ACC112 (cell line): ENCODE data around the gene SLC38A6.
A peak's percentile ranks its signal among the peaks of the same experiment; 100 is the strongest.

Experiments used
- H2AFZ ChIP-seq: fragments of 200-600 bp; sonication (generic); one replicate; pipeline ENCODE4 v1.6.0; 2017; ENCODE audit warnings: antibody characterized with exemption, low read length; ENCODE audit not compliant: unreplicated experiment
- H3K27ac ChIP-seq: fragments of 200-600 bp; sonication (generic); 2 replicates; pipeline ENCODE4 v1.5.1; 2014; ENCODE audit warnings: low read depth, mild to moderate bottlenecking, antibody characterized with exemption, low read length, moderate library complexity
- H3K27me3 ChIP-seq: fragments of 200-600 bp; sonication (generic); 2 replicates; pipeline ENCODE4 v1.6.1; 2014; ENCODE audit warnings: mild to moderate bottlenecking, antibody characterized with exemption, low read length, moderate library complexity, mixed read lengths; ENCODE audit not compliant: insufficient read depth
- H3K36me3 ChIP-seq: fragments of 200-600 bp; sonication (generic); 2 replicates; pipeline ENCODE4 v1.6.1; 2016; ENCODE audit warnings: mild to moderate bottlenecking, antibody characterized with exemption, low read length, moderate library complexity, mixed read lengths; ENCODE audit not compliant: insufficient read depth
- H3K4me1 ChIP-seq: fragments of 200-600 bp; sonication (generic); one replicate; pipeline ENCODE4 v1.6.1; 2016; ENCODE audit warnings: low read length, mixed read lengths; ENCODE audit not compliant: insufficient read depth, unreplicated experiment, control insufficient read depth
- H3K4me3 ChIP-seq: fragments of 200-600 bp; sonication (generic); 2 replicates; pipeline ENCODE4 v1.5.1; 2014; ENCODE audit warnings: mild to moderate bottlenecking, low read depth, low read length
- H3K79me2 ChIP-seq: fragments of 200-600 bp; sonication (generic); one replicate; pipeline ENCODE4 v1.6.0; 2016; ENCODE audit warnings: low read length; ENCODE audit not compliant: control insufficient read depth, unreplicated experiment, insufficient read depth

Gene SLC38A6

DNA sequence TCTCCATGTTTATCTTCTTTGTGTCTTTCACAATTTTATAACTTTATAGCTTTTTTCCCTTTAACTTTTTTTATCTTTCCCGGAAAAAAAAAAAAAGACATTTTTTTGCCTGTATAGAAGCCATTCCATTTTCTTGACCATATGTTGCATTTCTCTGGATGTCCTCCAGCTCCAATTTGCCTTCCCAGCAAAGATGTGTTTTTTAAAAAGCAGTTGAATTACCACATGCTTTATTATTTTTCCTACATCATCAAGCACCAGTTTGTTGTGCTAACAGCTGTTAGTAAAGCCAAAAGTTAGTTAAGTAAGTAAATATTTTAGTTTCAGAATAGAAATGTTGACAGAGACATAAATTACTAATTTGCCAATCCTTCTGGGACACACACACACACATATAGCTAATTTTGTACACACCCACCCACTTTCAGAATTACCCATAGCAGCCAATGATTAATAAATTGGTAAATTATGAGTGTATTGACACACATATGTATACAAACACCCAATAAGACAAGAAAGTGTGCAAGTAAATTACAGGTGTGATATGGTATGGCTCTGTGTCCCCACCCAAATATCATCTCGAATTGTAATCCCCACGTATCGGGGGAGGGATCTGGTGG, 118.3 kb downstream of the SLC38A6 start:
- Histone ChIP-seq H3K27me3 (no peaks in the 10 kb centered on the region), H2AFZ (no peak overlapping the region), H3K36me3 (no peaks in the 10 kb centered on the region), H3K4me3 (no peak overlapping the region), H3K79me2 (no peaks in the 10 kb centered on the region), H3K4me1 (peaks cover 43% of the 10 kb centered on the region), H3K27ac (no peak overlapping the region)

DNA sequence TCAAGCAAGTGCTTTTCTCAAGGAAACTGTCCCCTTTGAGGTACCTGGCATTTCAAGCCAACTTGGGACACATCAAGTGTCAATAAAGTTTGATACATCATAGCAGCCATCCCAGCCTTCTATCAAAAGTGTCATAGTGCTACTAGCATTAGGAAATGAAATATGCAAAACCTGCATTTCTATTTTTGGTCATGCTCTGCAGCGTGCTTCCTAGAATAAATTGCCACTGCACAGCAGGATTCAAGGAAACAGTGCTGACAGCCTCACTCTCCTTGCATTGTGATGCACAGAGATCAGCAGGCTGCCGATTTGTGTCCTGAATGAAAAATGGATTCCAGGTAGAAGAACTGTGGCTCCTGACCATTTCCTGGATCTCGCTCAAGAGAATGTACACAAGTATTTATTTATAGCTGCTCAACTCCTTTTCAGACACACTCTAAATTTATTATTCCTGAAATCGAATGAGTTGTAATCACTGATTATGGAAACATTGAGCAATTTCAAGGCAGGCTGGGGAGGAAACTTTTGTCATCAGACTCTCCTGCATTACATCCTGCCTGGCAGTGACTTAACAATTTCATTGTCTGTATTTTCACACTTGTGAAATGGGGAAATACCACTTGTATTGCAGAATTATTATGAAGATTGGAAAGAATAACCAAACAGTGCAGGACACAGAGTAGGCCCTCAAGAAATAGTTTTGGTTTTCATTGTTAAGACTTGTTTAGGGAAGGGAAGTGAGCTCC, 120.9 kb downstream of the SLC38A6 start:
- Histone ChIP-seq H3K36me3 (no peaks in the 10 kb centered on the region), H3K27ac (peak overlapping the region; percentile 99), H2AFZ (peak overlapping the region; percentile 0), H3K4me3 (peak overlapping the region; percentile 31; the same call in 1 of the 2 replicates), H3K27me3 (no peaks in the 10 kb centered on the region), H3K79me2 (no peaks in the 10 kb centered on the region), H3K4me1 (peaks cover 51% of the 10 kb centered on the region)
